NT2/D1 (cell line): ENCODE results near the gene BNC2.
A peak's percentile ranks its signal among the peaks of the same experiment; 100 is the strongest.
"Not testable (repeated sequence)": the region's sequence is repeated elsewhere in the genome, so short reads cannot be mapped to it uniquely, and the experiment has no call there.

ENCODE experiments used
- DNase-seq: peaks from one replicate; pipeline ENCODE4 v3.0.0-alpha.2; 2011; ENCODE audit warnings: low read depth, low spot score
- H3K27me3 ChIP-seq: 2 replicates; pipeline ENCODE4 v1.6.0; 2011; ENCODE audit warnings: mild to moderate bottlenecking; ENCODE audit not compliant: insufficient read length, insufficient read depth
- H3K36me3 ChIP-seq: 2 replicates; pipeline ENCODE4 v1.6.1; 2011; ENCODE audit warnings: mild to moderate bottlenecking, low read length, mixed read lengths; ENCODE audit not compliant: insufficient read depth, insufficient read length
- H3K4me1 ChIP-seq: 2 replicates; pipeline ENCODE4 v1.5.1; 2011; ENCODE audit not compliant: insufficient read depth, insufficient read length
- H3K4me3 ChIP-seq: 2 replicates; pipeline ENCODE4 v1.5.1; 2011; ENCODE audit warnings: low read depth; ENCODE audit not compliant: insufficient read length
- H3K9ac ChIP-seq: 2 replicates; pipeline ENCODE4 v1.6.0; 2011; ENCODE audit warnings: low read depth; ENCODE audit not compliant: insufficient read length
- H3K9me3 ChIP-seq: 2 replicates; pipeline ENCODE4 v1.5.1; 2011; ENCODE audit warnings: mild to moderate bottlenecking, low read length; ENCODE audit not compliant: insufficient read depth
- SUZ12 ChIP-seq: IDR thresholded peaks from 2 replicates; pipeline ENCODE4 v1.6.1; 2011; ENCODE audit not compliant: insufficient read length, insufficient read depth; ENCODE audit errors: extremely low read depth
- YY1 ChIP-seq: IDR thresholded peaks from 2 replicates; pipeline ENCODE4 v1.6.1; 2011; ENCODE audit not compliant: insufficient read length, insufficient read depth
- ZNF274 ChIP-seq: IDR thresholded peaks from 2 replicates; pipeline ENCODE4 v1.6.1; 2011; ENCODE audit warnings: mild to moderate bottlenecking, low read depth, low read length

Gene BNC2, protein sequence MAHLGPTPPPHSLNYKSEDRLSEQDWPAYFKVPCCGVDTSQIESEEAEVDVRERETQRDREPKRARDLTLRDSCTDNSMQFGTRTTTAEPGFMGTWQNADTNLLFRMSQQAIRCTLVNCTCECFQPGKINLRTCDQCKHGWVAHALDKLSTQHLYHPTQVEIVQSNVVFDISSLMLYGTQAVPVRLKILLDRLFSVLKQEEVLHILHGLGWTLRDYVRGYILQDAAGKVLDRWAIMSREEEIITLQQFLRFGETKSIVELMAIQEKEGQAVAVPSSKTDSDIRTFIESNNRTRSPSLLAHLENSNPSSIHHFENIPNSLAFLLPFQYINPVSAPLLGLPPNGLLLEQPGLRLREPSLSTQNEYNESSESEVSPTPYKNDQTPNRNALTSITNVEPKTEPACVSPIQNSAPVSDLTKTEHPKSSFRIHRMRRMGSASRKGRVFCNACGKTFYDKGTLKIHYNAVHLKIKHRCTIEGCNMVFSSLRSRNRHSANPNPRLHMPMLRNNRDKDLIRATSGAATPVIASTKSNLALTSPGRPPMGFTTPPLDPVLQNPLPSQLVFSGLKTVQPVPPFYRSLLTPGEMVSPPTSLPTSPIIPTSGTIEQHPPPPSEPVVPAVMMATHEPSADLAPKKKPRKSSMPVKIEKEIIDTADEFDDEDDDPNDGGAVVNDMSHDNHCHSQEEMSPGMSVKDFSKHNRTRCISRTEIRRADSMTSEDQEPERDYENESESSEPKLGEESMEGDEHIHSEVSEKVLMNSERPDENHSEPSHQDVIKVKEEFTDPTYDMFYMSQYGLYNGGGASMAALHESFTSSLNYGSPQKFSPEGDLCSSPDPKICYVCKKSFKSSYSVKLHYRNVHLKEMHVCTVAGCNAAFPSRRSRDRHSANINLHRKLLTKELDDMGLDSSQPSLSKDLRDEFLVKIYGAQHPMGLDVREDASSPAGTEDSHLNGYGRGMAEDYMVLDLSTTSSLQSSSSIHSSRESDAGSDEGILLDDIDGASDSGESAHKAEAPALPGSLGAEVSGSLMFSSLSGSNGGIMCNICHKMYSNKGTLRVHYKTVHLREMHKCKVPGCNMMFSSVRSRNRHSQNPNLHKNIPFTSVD

DNA sequence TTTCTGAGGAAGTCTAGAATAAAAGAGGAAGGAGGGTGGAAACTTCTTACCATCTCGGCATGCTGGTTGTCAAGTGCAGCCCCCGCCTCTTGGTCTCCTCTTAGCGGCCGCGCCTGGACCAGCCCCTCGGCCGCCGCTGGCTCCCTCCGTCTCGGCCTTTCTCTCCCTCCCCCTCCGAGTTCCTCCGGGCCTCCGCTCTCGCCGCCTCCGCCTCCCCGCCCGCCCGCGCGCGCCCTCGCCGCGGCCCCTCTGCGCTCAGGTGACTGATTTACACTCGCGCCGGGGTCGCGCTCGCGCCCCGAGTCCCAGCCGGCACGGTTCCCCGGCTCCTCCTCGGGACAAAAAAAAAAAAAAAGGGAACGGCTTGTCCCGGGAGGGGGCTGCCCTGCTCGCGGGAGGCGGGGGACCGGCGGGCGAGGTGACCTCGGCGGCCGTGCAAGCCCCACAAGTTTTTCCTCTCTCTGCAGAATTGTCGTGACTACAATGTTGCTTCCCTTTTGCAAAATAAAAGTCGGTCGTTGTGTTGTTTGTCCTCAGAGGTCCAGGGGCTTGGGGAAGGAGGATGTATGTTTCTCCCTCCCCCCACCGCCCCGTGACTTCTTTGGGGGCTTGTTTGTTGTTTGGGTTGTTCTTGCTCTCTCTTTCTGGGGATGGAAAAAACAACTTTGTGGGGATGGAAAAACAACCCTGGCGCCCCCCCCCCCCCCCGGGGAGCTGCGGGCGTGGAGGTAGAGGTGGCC is at the start of gene BNC2:
Gene BNC2 (minus strand): TSS at position 75 of the 740 bp plus-strand sequence. CDS start 22 bp downstream, at position 53.
- H3K4me3 ChIP-seq: peak within 1 kb of the TSS; percentile 70
- peak; percentile 66 for DNase-seq
- peaks cover 4% of the 10 kb centered on the region for H3K4me1 ChIP-seq
- no peaks in the 10 kb centered on the region for H3K36me3 ChIP-seq
- peaks cover 20% of the 10 kb centered on the region for H3K27me3 ChIP-seq
- H3K9me3 ChIP-seq: no peaks in the 10 kb centered on the region
- peak within 1 kb of the TSS; percentile 84 for H3K9ac ChIP-seq
- TF ChIP-seq SUZ12: no peak
- TF ChIP-seq ZNF274: no peak
- TF ChIP-seq YY1: no peak

GRCh38 chr9:16918920-16919319 is 48.5 kb upstream of the BNC2 start:
- Histone ChIP-seq H3K27me3 (no peaks in the 10 kb centered on the region), H3K9ac (no peak overlapping the region), H3K9me3 (peaks cover 6% of the 10 kb centered on the region; the same call in 1 of the 2 replicates), H3K4me3 (no peak overlapping the region), H3K4me1 (no peaks in the 10 kb centered on the region), H3K36me3 (no peaks in the 10 kb centered on the region)
- DNase-seq: no peak
- no peak for TF ChIP-seq SUZ12
- TF ChIP-seq ZNF274: no peak

GRCh38 chr9:16915126-16915831 is 44.8 kb upstream of the BNC2 start:
- Histone ChIP-seq H3K9ac (no peak overlapping the region), H3K9me3 (no peaks in the 10 kb centered on the region), H3K36me3 (no peaks in the 10 kb centered on the region), H3K27me3 (no peaks in the 10 kb centered on the region), H3K4me3 (no peak overlapping the region), H3K4me1 (no peaks in the 10 kb centered on the region)
- TF ChIP-seq ZNF274 (no peak), SUZ12 (no peak), YY1 (no peak)
- DNase-seq: no peak

GRCh38 chr9:16912197-16912596 is 41.7 kb upstream of the BNC2 start:
- Histone ChIP-seq H3K4me3 (no peak overlapping the region), H3K9me3 (no peaks in the 10 kb centered on the region), H3K27me3 (no peaks in the 10 kb centered on the region), H3K4me1 (no peaks in the 10 kb centered on the region), H3K9ac (no peak overlapping the region), H3K36me3 (no peaks in the 10 kb centered on the region)
- TF ChIP-seq SUZ12 (no peak), YY1 (no peak)
- DNase-seq: no peak

- H3K4me1 ChIP-seq, H3K36me3 ChIP-seq, H3K4me3 ChIP-seq, DNase-seq, H3K9ac ChIP-seq, H3K27me3 ChIP-seq, H3K9me3 ChIP-seq: not testable (repeated sequence)
Observed at GRCh38 chr9:16908206-16908605, 37.7 kb upstream of the BNC2 start.

DNA sequence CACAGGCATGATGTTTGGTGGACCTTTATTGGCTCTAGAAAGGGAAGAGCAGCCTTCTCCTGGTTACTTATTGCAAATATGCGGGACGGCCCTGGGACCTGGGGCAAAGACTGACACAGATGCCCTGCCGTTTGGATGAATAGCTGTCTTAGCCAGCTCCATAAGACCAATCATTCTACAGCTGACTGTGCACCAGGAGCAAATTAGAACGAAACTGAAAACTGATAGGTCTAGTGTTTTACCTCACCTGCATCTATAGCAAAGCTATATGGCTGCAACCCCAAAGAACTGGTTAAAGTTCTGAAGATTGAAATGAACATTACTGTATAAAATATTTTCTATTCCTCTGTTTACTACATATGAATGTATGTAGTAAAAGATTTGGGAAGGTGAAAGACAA is 34.2 kb upstream of the BNC2 start:
- Histone ChIP-seq H3K9ac (no peak overlapping the region), H3K4me1 (no peaks in the 10 kb centered on the region)
- TF ChIP-seq SUZ12 (no peak), ZNF274 (no peak), YY1 (no peak)

More for the DNA sequence above, 34.2 kb upstream of the BNC2 start:
- no peaks in the 10 kb centered on the region for H3K36me3 ChIP-seq
- H3K27me3 ChIP-seq: no peaks in the 10 kb centered on the region
- H3K4me3 ChIP-seq: no peak overlapping the region
- DNase-seq: no peak
- H3K9me3 ChIP-seq: no peaks in the 10 kb centered on the region
